Hematopoietic multipotent progenitor cell treated with erythropoietin and hydrocortisone succinate and interleukin-3 and kit ligand, for 6 days (in vitro differentiated cells): ENCODE measurements around the gene GIT1.

ENCODE experiments used
- DNase-seq: peaks from one replicate; pipeline ENCODE4 v3.0.0-alpha.2; 2015

GIT1 gene

GRCh38 chr17:29578626-29579485 is 10.6 kb downstream of the GIT1 start:
- no peak for DNase-seq

- no peak for DNase-seq
Measured at GRCh38 chr17:29577385-29578211, 11.8 kb downstream of the GIT1 start.

- DNase-seq, result no peak
Measured at GRCh38 chr17:29577001-29577370, 12.5 kb downstream of the GIT1 start.

GRCh38 chr17:29576214-29577000 is 13.0 kb downstream of the GIT1 start:
- no peak for DNase-seq

GRCh38 chr17:29575511-29576213 is 13.8 kb downstream of the GIT1 start:
- DNase-seq, result no peak

GRCh38 chr17:29574732-29575510 is 14.5 kb downstream of the GIT1 start:
- DNase-seq, result no peak

- no peak for DNase-seq
Measured at GRCh38 chr17:29573871-29574731, 15.3 kb downstream of the GIT1 start.

GRCh38 chr17:29573558-29573869 is 15.9 kb downstream of the GIT1 start:
- DNase-seq, result no peak

- peak; percentile 70 for DNase-seq
Measured at GRCh38 chr17:29572691-29573557, 16.5 kb downstream of the GIT1 start.

GRCh38 chr17:29571883-29572681 is 17.4 kb downstream of the GIT1 start:
- no peak for DNase-seq

- no peak for DNase-seq
Measured at GRCh38 chr17:29571486-29571882, 18.0 kb downstream of the GIT1 start.

GRCh38 chr17:29570521-29570920 is 18.9 kb downstream of the GIT1 start:
- DNase-seq, result no peak

GRCh38 chr17:29569245-29569950 is 20.1 kb downstream of the GIT1 start:
- no peak for DNase-seq

- peak; percentile 90 for DNase-seq
Measured at GRCh38 chr17:29568331-29569244, 20.9 kb downstream of the GIT1 start, which contains the start of gene TP53I13. TP53I13 (plus strand) TSS chr17:29568701; CDS start chr17:29568759, 58 bp downstream.

GRCh38 chr17:29567554-29568330 is 21.7 kb downstream of the GIT1 start:
- peak; percentile 79 for DNase-seq

GRCh38 chr17:29567304-29567553 is 22.2 kb downstream of the GIT1 start:
- no peak for DNase-seq
